Smooth muscle cell of bladder (primary cell): Measurements from ENCODE around the gene CLDN3. TPM values are rescaled to one million over a fixed set of nuclear protein-coding genes. Genes with fewer than 3 reads are reported as not detected.

Experiments used
- total RNA-seq: library from RNA; depleted of rRNA; stranded (reverse); fragments of >200 nt; gene quantifications from 2 replicates; pipeline ENCODE4 v1.2.3, GENCODE V29; 2014

Gene CLDN3, protein sequence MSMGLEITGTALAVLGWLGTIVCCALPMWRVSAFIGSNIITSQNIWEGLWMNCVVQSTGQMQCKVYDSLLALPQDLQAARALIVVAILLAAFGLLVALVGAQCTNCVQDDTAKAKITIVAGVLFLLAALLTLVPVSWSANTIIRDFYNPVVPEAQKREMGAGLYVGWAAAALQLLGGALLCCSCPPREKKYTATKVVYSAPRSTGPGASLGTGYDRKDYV
- total RNA-seq = not detected in 2 replicates

DNA sequence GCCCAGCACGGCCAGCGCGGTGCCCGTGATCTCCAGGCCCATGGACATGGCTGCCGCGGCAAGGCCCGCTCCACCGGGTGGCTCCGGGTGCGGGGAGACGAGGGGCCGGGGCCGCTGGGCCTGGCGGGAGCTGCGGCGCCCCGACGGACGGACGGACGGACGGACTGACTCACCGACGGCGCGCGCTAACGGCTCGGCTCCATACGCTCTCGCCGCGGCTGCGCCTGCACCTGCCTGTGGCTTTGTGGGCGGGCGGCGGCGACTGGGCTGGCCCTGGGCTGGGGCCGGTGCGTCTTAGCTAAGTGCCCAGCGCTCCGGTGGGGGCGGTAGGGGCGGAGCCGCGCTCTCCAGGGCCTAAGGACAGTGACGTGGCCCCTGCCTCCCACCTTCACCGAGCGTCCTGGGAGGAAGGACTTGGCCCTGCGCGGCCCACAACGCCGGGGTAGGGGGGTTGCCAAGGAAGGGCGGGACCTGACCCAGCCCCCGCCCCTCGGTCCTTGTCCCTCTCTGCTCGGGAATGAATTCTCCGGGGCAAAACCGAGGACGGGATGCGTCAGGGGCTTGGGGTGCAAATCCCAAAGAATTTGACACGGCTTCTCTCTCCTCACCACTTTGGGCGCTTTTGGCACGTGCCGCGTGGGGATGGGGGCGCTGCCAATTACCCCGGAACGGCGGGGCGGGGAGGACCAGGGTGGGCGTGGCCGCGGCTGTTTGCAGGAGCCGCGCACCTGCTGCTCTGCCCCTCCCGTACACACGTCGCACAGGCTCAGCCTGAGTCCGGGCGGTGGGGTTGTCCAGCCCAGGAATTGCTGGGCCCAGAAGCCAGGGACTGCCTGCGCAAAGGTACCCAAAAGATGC, at the start of gene CLDN3:
Gene CLDN3, minus strand, starts transcription at position 269 of the 858 bp plus-strand sequence. Its CDS starts 221 bp downstream, at position 48.

DNA sequence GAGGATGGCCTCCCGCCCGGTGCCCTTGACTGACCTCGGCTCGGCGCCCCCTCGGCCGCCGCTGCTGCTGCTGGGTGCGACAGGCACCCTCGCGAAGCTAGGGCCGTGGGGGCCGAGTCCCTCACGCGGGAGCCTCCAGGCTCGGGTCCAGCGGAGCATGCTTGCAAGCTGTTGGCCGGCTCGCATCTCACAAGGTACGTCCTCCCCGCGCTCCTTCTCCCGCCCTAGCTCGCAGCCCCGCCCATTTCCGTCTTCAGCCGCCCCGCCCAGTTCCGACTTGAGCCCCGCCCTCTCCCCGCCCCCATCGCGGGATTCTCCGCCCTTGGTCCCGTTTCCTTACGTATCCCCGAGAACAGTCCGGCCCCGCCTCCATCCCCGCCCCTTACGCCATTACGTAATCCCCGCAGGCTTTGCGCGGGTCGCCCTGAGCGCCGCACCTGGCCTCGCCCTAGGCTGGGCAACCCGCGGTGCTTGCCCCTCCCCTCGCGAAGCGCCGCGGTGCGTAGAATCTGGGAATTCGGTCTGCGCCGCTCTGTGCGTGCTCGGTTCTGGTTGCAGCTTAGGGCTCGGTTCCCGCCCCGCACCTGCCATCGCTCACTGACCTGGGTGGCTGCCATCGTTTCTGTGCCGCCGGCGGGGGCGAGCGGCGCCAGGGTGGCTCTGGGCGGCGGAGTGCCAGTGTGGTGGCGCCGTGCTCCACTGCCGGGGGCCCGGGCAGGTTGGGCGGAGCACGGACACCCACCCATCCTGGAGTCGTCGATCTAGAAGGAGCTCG, 31.3 kb downstream of the CLDN3 start, which contains the start of gene ABHD11:
Gene ABHD11, minus strand, starts transcription at position 191 of the 775 bp plus-strand sequence. Its CDS starts 32 bp downstream, at position 159.

Other genes with a start within 250 kb of the CLDN3 start
- gene BAZ1B, start 248.0 kb downstream of the CLDN3 start, total RNA-seq = 45.8 and 54.6 TPM in 2 replicates
- 12.7 and 19.2 TPM in 2 replicates for gene BCL7B, start 212.6 kb downstream of the CLDN3 start, total RNA-seq
- 76.4 and 97.0 TPM in 2 replicates for gene TBL2, start 191.7 kb downstream of the CLDN3 start, total RNA-seq
- gene MLXIPL, start 145.7 kb downstream of the CLDN3 start, total RNA-seq = 0.37 and 0.57 TPM in 2 replicates
- gene VPS37D, start 102.4 kb downstream of the CLDN3 start, total RNA-seq = 5.7 and 6.8 TPM in 2 replicates
- 1.8 and 2.6 TPM in 2 replicates for gene DNAJC30, start 86.8 kb downstream of the CLDN3 start, total RNA-seq
- 57.7 and 61.8 TPM in 2 replicates for gene BUD23, start 86.7 kb downstream of the CLDN3 start, total RNA-seq
- 10.2 and 10.7 TPM in 2 replicates for gene STX1A, start 50.6 kb downstream of the CLDN3 start, total RNA-seq
- gene ABHD11, start 31.5 kb downstream of the CLDN3 start, total RNA-seq = 5.7 and 6.1 TPM in 2 replicates
- gene CLDN4, start 60.7 kb upstream of the CLDN3 start, total RNA-seq = 0.14 and 1.5 TPM in 2 replicates
- gene METTL27, start 72.2 kb upstream of the CLDN3 start, total RNA-seq = 2.3 and 7.4 TPM in 2 replicates
- not detected in 2 replicates for gene TMEM270, start 90.9 kb upstream of the CLDN3 start, total RNA-seq